Lower lobe of right lung (tissue), 2 donors: ENCODE measurements around the gene NMUR1. TPM values are rescaled to one million over a fixed set of nuclear protein-coding genes. Genes with fewer than 3 reads are reported as not detected.

Experiments used
- ATAC-seq, 2 donors: fragments of 200-7000 bp; cut with Tn5 transposase; one replicate each; pipeline ENCODE4 v1.9.1; 2020 to 2022; ENCODE audit warnings: mild to moderate bottlenecking in 2 of 2, moderate library complexity in 2 of 2
- DNase-seq: peaks from one replicate; pipeline ENCODE4 v3.0.0-alpha.2; 2020
- H3K27ac ChIP-seq: fragments of 200-600 bp; one replicate; pipeline ENCODE4 v1.8.0; 2022
- H3K27me3 ChIP-seq: fragments of 200-600 bp; one replicate; pipeline ENCODE4 v1.8.0; 2022; ENCODE audit warnings: low read depth
- H3K36me3 ChIP-seq: fragments of 200-600 bp; one replicate; pipeline ENCODE4 v1.8.0; 2022; ENCODE audit warnings: mild to moderate bottlenecking
- H3K4me1 ChIP-seq: fragments of 200-600 bp; one replicate; pipeline ENCODE4 v1.8.0; 2022
- H3K4me3 ChIP-seq: fragments of 200-600 bp; one replicate; pipeline ENCODE4 v1.8.0; 2022; ENCODE audit warnings: mild to moderate bottlenecking
- H3K9me3 ChIP-seq: fragments of 200-600 bp; one replicate; pipeline ENCODE4 v1.8.0; 2022
- CTCF ChIP-seq: fragments of 200-600 bp; IDR thresholded peaks from one replicate; pipeline ENCODE4 v1.8.0; 2022; ENCODE audit warnings: antibody characterized with exemption, mild to moderate bottlenecking
- intact Hi-C: fragments of 100-400 bp; cut with DNase I; formaldehyde crosslinking; loops from one replicate; pipeline ENCODE4 v1.11.0; 2022
- total RNA-seq: library from RNA; stranded (reverse); fragmentation: NEBNext Ultra II Directional; extraction: Animal tissue kit (Norgen Biotek cat#: 25700); gene quantifications from one replicate; pipeline ENCODE4 v1.2.1, GENCODE V29; 2021
- donor health status: DM: no; HTN: yes; CAD: no; lungs with severe emphysema.

Gene NMUR1
- total RNA-seq, 1 donor from 2014 or later = 4.4 TPM

- no peak for DNase-seq
- H3K4me3 ChIP-seq = no peak overlapping the region
- intact Hi-C loops = no loop called here
- H3K36me3 ChIP-seq = no peaks in the 10 kb centered on the region
- H3K9me3 ChIP-seq = no peaks in the 10 kb centered on the region
- H3K4me1 ChIP-seq = peaks cover 21% of the 10 kb centered on the region
- H3K27ac ChIP-seq = no peak overlapping the region
- ATAC-seq = no peak
- peaks cover 12% of the 10 kb centered on the region for H3K27me3 ChIP-seq
- no peak for TF ChIP-seq CTCF
These were observed 3.0 kb upstream of the NMUR1 start for GRCh38 chr2:231533086-231533776.

- ATAC-seq = no peak
- peaks cover 21% of the 10 kb centered on the region for H3K4me1 ChIP-seq
- H3K4me3 ChIP-seq = no peak overlapping the region
- intact Hi-C loops = no loop called here
- no peak overlapping the region for H3K27ac ChIP-seq
- TF ChIP-seq CTCF = no peak
- no peak for DNase-seq
- H3K36me3 ChIP-seq = no peaks in the 10 kb centered on the region
- peaks cover 12% of the 10 kb centered on the region for H3K27me3 ChIP-seq
- H3K9me3 ChIP-seq = no peaks in the 10 kb centered on the region
These were observed 2.5 kb upstream of the NMUR1 start for GRCh38 chr2:231532756-231533035.

GRCh38 chr2:231531883-231532755, 1.9 kb upstream of the NMUR1 start:
- TF ChIP-seq CTCF = no peak
- Histone ChIP-seq H3K27me3 (peaks cover 12% of the 10 kb centered on the region), H3K27ac (no peak overlapping the region), H3K36me3 (no peaks in the 10 kb centered on the region), H3K4me1 (peaks cover 21% of the 10 kb centered on the region), H3K4me3 (no peak overlapping the region), H3K9me3 (no peaks in the 10 kb centered on the region)
- ATAC-seq = no peak
- intact Hi-C loops = no loop called here
- no peak for DNase-seq

GRCh38 chr2:231531466-231531865, 1.2 kb upstream of the NMUR1 start:
- H3K27ac ChIP-seq = no peak overlapping the region
- peaks cover 12% of the 10 kb centered on the region for H3K27me3 ChIP-seq
- no peak for ATAC-seq
- H3K9me3 ChIP-seq = no peaks in the 10 kb centered on the region
- H3K36me3 ChIP-seq = no peaks in the 10 kb centered on the region
- intact Hi-C loops = no loop called here
- TF ChIP-seq CTCF = no peak
- no peak for DNase-seq
- H3K4me1 ChIP-seq = peaks cover 21% of the 10 kb centered on the region
- no peak overlapping the region for H3K4me3 ChIP-seq

- no peaks in the 10 kb centered on the region for H3K9me3 ChIP-seq
- H3K27me3 ChIP-seq = peaks cover 12% of the 10 kb centered on the region
- DNase-seq (no peak), ATAC-seq (no peak)
- no peaks in the 10 kb centered on the region for H3K36me3 ChIP-seq
- H3K27ac ChIP-seq = no peak overlapping the region
- H3K4me1 ChIP-seq = peaks cover 35% of the 10 kb centered on the region
- TF ChIP-seq CTCF = no peak
- intact Hi-C loops = no loop called here
- peak overlapping the region; percentile 8 for H3K4me3 ChIP-seq
These were observed 1.6 kb downstream of the NMUR1 start for GRCh38 chr2:231528636-231529030.
